Kasumi-1 (cell line): ENCODE data around the gene CALML3.

Experiments
- DNase-seq, 2 experiments: peaks; one replicate each; lab custom pipeline; 2025; lab: John Stamatoyannopoulos, UW

Gene CALML3

DNA sequence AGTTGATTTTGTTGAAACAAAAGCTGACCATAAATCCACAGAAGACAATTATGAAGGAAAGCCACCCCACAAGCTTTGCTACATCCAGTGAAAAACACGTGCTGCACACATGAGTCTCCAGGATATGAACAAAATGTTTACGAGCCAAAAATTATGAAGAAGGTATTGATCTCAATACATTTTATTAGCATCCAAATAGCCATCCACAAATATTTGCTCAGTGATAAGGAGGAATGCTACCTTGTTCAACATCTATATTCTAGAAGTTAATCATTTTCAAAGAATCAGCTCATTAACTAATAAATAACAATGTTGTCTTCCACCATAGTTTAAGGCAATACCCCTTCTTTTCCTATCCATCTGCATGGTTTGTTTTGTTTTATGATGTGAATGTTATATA, 42.7 kb downstream of the CALML3 start:
- DNase-seq: no peak

DNA sequence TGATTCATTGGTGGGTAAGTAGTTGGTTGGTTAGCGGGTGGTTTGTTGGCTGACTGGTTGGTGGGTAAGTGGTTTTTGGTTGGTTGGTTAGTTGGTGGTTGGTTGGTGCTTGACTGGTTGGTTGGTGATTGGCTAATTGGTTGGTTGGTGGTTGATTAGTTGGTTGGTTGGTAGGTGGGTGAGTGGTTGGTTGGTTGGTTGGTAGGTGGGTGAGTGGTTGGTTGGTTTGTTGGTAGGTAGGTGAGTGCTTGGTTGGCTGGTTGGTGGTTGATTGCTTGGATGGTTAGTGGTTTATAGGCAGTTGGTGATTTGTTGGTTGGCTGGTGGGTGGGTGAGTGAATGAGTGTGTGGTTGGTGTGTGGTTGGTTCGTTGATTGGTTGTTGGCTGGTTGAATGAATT, 44.2 kb downstream of the CALML3 start:
- no peak for DNase-seq

DNA sequence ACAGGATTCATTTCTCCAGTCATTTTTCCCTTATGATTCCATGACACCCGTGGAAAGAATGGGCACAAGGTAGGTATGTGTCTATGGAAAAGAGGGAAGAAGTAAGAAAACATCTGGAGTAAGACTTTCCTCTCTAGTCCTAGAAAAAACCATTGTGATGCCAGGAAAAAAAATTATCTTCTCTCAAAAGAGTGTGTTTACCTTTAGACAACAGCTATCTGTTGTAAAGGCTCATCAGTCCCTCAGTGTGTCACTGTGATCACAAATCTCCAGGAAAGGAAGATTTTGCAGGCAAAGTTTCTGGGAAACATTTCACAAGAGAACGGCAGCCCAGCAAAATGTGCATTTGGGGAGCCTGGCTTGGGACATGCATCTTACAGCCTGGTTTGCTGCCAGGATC, 44.8 kb downstream of the CALML3 start:
- no peak for DNase-seq

DNA sequence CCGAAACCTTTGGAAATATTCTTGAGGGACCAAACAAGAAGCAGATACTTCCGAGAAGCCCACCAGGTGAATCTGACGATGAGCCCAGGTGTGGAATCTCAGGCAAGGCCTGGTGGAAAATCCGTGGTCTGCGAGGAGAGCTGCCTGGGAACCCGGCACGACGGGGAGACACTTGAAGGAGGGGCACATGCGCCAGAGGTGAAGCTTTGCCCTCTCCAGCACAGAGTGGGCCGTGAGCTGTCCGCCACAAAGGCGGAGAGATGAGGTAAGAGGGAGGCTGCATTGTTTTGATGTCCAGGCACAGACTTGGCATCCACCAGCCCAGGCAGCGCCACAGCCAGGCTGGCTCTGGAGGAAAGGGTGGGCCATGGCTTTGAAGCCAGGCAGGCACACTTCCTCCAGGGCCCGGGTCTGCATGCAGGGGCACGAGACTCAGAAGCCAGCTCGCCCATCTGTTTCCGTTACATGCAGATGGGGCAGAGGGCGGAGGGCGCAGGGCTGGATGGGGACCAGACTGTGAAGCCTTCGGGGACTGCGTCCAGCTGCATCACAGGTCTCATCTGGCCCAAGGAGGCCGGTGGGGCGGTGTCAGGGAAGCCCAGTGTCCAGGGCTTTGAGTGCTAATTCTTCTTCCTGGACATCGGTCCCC, 45.4 kb downstream of the CALML3 start:
- DNase-seq: no peak

DNA sequence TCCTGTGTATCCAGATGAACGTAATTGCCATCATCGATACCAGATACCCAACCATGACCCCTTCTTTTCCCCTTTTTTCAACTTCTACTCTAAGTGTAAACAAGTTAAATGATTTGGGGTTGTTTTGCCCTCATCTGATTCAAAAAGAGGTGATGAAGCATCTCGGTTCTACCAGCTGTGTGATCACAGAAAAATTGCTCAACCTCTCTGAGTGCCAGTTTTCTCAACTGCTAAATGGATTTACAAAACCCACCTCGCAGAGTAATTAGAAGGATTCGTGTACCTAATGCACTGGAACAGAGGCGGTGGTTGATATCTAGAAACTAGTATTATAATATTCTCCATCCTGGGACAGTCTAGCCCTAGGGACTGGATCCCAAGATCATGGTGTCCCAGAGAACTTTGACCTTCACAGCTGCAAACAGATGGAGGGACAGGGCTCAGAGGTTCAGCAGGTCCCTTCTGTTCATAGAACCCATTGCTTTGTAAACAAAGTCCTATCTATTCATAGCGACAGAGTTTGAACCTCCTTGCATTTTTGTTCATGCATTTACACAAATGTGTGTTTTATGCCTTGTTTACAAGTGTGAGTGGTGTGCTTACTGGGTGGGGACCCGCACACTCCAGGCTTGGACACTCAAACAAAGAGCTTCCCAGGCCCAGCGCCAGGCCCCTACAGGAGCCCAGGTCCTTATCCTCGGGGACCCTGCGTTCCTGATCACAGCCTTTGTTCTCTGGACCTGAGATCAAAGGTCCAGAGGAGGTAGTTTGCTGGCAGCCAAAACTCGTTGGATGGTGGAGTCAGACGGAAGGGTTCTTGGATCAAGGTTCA, 46.4 kb downstream of the CALML3 start:
- no peak for DNase-seq

DNA sequence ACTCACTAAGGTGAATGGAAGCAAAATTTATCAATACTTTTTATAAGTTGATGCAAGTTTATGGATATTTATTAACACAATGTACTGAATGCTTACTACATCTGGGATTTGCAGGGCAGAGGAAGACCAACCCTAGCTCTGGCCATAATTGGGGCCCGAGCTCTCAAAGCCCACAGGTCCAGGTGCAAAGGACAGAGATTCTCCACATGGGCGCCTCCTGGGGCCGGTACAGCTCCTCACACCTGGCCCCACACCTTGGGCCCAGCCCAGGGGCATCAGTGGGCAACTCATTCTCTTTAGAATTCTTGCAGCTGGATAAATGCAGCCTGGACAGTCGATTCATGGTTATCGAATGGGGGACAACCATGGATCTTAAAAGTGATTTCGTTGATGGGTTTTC, 47.1 kb downstream of the CALML3 start:
- DNase-seq: no peak

DNA sequence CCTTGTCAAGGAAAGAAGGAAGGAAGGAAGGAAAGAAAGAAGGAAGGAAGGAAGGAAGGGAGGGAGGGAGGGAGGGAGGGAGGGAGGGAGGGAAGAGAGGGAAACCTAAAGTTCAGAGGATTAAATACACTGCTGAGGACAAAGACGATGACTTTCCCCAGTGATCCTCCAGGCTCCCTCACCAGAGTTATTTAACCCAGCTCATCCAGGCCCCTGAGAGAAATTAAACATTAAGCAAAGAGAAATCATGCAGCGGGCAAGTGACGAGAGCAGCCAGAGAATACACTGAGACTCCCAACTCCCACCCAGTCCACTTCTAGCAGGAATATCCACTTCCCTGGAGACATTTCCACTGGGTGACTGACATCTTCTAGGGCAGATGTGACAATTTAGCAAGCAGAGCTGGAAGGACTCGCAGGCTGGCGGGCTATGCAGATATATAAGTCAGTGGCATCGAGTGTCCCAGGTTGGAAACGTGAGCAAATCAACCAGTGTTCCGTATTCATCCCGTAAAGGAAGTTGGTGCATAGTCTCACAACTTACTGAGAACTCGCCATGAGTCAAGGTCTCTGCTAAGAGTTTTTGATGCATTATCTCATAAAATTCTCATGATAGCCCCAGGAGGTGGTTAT, 48.7 kb downstream of the CALML3 start:
- no peak for DNase-seq

DNA sequence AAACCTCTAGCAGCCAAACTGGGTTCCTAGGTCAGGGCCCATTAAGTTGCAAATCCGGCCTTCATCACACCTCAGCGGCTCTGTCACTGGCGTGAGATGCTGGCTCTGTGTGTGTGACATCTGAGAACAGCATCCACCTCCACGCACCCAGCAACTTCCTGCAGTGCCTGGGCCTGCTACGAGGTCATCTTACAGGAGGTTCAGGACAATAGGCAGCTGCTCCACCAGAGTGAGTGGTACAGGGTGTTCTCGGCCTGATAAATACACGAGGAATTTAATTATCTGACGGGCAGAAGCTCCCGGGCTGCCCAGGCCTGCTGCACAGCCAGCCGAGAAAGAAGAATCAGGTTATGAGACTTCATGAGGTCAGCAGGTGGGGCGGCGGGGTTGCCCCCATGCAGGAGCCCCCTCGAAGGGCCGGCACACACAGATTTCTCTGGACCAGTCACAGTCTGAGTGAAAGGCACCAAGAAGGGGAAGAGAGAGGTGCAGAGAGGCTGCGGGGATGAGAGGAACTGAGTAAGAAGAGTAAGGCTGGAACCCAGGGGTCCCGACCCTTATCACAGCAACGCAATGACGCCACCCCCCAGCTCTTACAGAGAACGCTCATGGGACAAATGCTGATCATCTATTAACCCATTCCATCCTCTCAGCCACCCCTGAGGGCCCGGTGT, 49.3 kb downstream of the CALML3 start:
- no peak for DNase-seq

DNA sequence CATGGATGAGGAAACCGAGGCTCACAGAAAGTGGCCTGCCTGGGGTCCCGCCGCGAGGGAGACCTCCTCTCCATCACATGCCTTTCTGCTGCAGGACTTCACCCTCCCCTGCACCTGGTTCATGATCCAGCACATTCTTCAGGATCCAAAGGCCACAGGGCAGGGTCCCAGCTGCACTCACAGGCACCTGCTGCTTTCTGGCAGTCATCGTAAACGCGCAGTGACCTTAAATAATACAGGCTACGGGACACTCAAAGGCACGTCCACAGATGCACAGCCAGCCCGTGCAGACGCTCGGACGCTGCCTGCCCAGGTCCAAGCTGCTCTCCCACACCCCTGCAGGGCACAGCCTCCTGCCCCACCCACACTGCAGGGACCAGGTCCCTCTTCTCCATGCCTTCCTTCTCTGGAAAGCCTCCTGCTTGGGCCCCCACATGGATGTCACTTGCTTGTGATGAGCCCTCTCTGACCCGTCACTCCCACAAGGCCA, 49.9 kb downstream of the CALML3 start:
- DNase-seq: no peak

DNA sequence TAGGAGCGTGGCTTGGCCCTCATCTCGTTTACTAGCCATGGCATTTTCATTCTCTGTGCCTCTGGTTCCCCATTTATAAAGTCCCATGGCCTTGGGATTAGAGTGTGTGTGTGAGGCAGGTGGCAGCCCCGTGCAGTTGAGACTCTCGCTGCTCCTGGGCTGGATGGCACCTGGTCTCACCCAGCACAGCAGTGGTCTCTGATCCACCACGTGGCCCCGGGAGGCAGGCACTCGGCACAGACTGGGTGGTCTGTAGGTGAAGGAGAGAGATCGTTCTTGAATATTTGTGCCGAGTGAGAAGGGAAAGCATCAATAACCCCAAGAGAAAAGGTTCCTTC, 50.4 kb downstream of the CALML3 start:
- no peak for DNase-seq

DNA sequence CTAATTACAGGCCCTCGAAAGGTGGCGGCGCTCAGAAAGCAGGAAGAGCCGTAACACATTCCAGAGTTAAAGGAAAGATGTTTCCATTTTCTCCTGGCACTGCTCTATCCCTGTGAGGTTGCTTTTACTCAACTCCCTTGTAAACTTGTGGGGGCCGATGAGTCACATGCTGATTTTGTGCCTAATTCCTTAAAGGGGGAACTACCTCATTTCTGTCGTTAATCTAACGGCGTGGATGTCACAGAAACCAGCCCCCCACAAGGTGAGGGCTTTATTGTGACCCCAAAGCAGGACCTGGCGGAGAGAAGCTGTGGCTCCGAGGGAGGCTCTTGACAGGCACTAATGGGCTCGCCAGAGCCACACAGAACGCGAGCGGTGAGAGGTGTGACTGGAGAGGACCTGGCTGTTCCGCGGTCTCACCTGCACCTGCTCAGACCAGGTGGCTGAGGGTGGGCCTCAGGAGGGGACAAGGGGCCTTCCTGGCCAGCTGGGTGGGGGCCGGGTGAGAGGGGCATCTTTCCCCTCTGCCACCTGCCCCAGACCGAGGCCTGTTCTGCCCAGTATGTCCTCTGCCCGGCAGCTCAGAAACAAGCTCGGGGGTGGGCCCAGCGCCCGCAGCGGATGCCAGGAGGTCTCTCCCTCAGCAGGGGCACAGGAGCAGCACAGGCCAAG, 50.9 kb downstream of the CALML3 start:
- DNase-seq: no peak

DNA sequence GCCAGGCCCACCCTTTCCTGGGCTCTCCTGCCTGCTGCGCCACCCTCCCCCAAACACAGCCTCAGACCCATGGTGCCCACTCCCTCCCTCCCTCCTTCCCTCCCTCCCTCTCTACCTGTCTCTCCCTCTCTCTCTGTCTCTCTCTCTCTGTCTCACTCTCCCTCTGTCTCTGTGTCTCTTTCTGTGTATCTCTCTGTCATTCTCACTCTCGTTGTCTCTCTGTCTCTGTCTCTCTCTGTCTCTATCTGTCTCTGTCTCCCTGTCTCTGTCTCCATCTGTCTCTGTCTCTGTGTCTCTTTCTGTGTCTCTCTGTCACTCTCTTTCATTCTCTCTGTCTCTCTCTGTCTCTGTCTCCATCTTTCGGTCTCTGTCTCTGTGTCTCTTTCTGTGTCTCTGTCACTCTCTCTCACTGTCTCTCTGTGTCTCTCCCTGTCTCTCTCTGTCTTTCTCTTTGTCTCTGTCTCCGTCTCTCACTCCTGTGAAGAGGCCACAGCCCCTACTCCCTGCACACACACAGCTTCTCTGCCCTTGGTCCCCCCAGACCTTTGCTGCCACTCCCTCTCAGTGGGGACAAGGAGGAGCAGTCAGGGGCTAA, 51.5 kb downstream of the CALML3 start:
- no peak for DNase-seq
